Gastrocnemius medialis (tissue), 4 donors: ENCODE measurements around the gene GNB5.

Experiments
- CTCF ChIP-seq, 5 experiments: fragments of 450-650 bp in 3 of 5; fragments of 200-600 bp in 2 of 5; sonication (generic) in 2 of 5; IDR thresholded peaks in 4 of 5; conservative IDR thresholded peaks in 1 of 5; 1 replicate in 4 of 5; 2 replicates in 1 of 5; pipeline ENCODE4 v1.5.1; 2016 to 2019; ENCODE audit warnings: antibody characterized with exemption in 5 of 5, mild to moderate bottlenecking in 3 of 5, moderate library complexity in 3 of 5
- POLR2A ChIP-seq, 2 donors: fragments of 450-650 bp; IDR thresholded peaks; one replicate each; pipeline ENCODE4 v1.6.1; 2017; ENCODE audit warnings: antibody characterized with exemption in 2 of 2, mild to moderate bottlenecking in 2 of 2, moderate library complexity in 2 of 2

DNA sequence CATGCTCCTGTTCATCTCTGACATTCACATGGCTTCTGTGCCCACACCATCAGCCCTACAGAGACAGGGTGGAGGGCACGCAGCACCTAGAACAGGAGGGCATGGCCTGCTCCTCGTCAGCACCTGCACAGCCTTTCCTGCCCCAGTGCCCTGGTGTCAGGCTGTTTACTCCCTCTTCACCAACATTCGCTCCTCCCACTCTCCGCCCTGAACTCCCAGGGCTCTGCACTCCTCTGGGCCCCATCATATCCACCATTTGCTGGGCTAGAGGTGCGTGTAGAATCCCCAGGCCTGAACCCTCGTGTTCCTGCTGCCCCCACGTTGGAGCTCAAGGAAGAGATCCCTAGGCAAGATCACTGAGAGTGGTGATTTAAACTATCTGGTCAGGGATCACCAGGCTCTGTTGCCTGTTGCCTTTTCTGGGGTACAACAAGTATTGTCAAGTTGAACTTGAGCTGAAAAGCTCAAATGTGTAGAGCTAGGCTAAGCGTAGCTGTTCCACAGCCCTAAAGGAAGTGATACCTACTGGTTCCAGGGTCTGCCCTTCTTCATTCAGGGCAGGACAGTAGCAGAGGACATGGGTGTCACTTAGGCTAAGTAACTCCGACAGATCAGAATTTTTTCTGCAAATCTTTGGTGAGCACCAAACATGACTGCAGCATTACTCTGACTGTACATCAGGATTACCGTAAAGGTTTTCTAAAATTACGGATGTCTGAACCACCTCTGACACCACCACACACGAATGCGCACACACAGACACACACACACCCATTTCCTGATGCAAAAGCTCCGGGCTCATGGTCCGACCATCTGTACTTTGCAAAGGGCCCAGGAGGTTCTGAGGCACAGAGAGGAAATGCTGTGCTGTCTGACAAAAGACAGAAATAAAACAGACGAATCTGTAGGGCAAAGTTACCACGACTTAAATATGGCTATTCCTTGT lies 43.7 kb upstream of the GNB5 start:
- TF ChIP-seq CTCF (IDR thresholded peaks at IDR 0.05 in 4 of 5, conservative IDR thresholded peaks at IDR 0.05 in 1 of 5) = no peak
- no peak for TF ChIP-seq POLR2A (IDR thresholded peaks at IDR 0.05)
